ENCODE data around the gene LPP.

DNA sequence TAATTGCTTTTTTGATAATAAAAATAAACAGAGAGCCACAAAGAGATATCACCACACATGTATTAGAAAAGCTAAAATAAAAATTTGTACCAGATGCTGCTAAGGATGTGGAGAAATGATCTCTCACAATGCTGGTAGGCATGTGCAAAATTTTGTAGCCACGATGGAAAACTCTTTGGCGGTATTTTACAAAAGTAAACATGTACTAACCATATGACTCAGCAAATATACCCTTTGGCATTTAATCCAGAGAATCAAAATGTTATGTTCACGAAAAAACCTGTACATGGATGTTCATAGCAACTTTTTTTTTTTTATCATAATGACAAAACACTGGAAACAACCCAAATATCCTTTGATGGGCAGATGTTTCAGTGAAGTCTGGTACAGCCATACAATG is 261.2 kb downstream of the LPP start:
- no peak for TF ChIP-seq POLR2A (IDR thresholded peaks at IDR 0.05)
- TF ChIP-seq, protein P1, sequence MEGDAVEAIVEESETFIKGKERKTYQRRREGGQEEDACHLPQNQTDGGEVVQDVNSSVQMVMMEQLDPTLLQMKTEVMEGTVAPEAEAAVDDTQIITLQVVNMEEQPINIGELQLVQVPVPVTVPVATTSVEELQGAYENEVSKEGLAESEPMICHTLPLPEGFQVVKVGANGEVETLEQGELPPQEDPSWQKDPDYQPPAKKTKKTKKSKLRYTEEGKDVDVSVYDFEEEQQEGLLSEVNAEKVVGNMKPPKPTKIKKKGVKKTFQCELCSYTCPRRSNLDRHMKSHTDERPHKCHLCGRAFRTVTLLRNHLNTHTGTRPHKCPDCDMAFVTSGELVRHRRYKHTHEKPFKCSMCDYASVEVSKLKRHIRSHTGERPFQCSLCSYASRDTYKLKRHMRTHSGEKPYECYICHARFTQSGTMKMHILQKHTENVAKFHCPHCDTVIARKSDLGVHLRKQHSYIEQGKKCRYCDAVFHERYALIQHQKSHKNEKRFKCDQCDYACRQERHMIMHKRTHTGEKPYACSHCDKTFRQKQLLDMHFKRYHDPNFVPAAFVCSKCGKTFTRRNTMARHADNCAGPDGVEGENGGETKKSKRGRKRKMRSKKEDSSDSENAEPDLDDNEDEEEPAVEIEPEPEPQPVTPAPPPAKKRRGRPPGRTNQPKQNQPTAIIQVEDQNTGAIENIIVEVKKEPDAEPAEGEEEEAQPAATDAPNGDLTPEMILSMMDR (IDR thresholded peaks at IDR 0.05), result no peak
- TF ChIP-seq EP300 (IDR thresholded peaks at IDR 0.05), result no peak

Measured in tibial nerve (tissue), 4 donors.